ENCODE results near the gene ZNF302. TPM values are rescaled to one million over a fixed set of nuclear protein-coding genes. Genes with fewer than 3 reads are reported as not detected.
A peak's percentile ranks its signal among the peaks of the same experiment; 100 is the strongest.

ZNF302 gene
- total RNA-seq = 10 to 100 TPM; 28.2 to 31.2 TPM

GRCh38 chr19:34677386-34678084 is at the start of gene ZNF302:
ZNF302 (plus strand) TSS chr19:34677678; CDS start chr19:34678805, 1,127 bp downstream.
- POLR2A ChIA-PET = interaction anchor here (0.5 to 2.4 kb wide), 10 partner anchors 10 to 1460 kb away, joined by 3 to 12 read pairs (median 4); partner anchors contain the start of genes UBA2, ZNF181, ZNF30 and ZNF599
- H3K9me3 Mint-ChIP-seq = peaks cover 17% of the 10 kb centered on the region
- ATAC-seq (ENCODE audit: low read depth) (peak; percentile 83), DNase-seq (peak; percentile 95)
- H3K27me3 Mint-ChIP-seq = peaks cover 4% of the 10 kb centered on the region
- H3K4me3 Mint-ChIP-seq = peak within 1 kb of the TSS; percentile 91
- H3K27ac Mint-ChIP-seq = peak within 1 kb of the TSS; percentile 92
- H3K4me1 Mint-ChIP-seq = peaks cover 11% of the 10 kb centered on the region
- H3K36me3 Mint-ChIP-seq = peaks cover 51% of the 10 kb centered on the region

DNA sequence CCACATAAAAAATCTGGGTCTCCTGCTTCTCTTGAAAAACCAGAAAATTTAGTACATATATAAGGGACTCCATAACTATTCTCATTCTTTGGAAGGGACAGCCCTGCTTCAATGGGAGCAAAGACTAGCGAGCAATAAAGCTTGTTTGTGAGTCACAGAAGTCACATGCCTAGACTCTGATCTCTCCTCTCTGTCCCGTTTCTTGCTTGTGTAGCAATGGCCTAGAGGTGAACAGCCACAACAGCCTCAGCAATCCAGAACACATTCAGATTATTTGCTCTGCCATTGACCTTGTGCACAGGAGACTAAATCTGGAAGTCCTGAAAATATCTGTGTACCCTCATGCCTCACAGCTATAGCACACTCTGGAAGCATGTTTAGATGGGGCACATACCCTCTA is 43.7 kb upstream of the ZNF302 start:
- Mint-ChIP-seq H3K27ac (no peak overlapping the region), H3K4me1 (no peaks in the 10 kb centered on the region), H3K4me3 (no peak overlapping the region), H3K9me3 (peaks cover 17% of the 10 kb centered on the region), H3K27me3 (no peaks in the 10 kb centered on the region), H3K36me3 (peaks cover 4% of the 10 kb centered on the region)
- ATAC-seq (ENCODE audit: low read depth) (no peak), DNase-seq (no peak)
- POLR2A ChIA-PET = no interaction called here

DNA sequence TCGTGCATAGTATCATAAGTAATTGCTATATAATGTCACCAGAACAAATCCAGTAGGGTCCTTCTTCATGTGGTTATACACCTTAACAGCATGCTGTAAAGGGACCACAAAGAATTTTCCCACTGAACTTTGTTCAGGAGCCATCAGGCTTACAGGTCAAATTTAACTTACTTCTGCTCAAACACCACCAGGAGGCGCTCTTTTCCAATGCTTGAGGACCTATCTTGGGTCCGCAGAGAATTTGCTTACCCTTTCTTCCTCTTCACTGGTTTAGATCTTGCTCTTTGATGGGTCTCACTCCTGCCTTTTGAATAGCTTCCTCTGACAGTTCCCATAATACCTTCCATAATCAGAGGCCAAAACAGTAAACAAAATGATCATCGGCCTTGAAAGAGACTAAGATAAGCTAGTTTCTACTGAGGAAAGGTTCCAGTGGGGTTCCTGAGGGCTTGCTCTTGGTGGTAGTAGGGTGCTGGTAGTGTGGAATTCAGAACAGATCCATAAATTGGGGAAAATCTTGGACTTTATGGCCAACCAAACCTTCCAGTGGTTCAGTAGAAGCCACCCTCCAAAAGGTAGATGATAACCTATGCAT is 37.9 kb upstream of the ZNF302 start:
- H3K36me3 Mint-ChIP-seq = peaks cover 4% of the 10 kb centered on the region
- POLR2A ChIA-PET = interaction anchor here (0.6 to 0.8 kb wide), 2 partner anchors 22 to 188 kb away, joined by 3 to 5 read pairs; no protein-coding TSS in a partner anchor

DNA sequence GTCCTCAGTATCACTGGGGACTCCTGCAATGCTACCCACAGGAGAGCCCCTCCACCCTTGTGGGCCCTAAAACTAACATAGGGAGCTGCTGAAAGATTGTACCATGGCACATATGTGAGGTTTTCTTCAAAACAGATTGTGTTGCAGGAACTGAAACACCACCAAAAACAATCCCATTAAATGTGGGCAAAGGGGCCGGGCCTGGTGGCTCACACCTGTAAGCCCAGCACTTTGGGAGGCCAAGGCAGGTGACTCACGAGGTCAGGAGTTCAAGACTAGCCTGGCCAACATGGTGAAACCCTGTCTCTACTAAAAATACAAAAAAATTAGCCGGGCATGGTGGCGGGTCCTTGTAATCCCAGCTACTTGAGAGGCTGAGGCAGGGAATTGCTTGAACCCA is 35.2 kb upstream of the ZNF302 start:
- H3K4me3 Mint-ChIP-seq = no peak overlapping the region
- POLR2A ChIA-PET = no interaction called here
- H3K27ac Mint-ChIP-seq = no peak overlapping the region

More for the DNA sequence above, 37.9 kb upstream of the ZNF302 start:
- Mint-ChIP-seq H3K27ac (no peak overlapping the region), H3K4me1 (peaks cover 1% of the 10 kb centered on the region), H3K27me3 (peaks cover 2% of the 10 kb centered on the region), H3K4me3 (no peak overlapping the region), H3K9me3 (peaks cover 7% of the 10 kb centered on the region)
- DNase-seq (no peak), ATAC-seq (ENCODE audit: low read depth) (no peak)

GRCh38 chr19:34644991-34645461 is 32.5 kb upstream of the ZNF302 start:
- no peak overlapping the region for H3K4me3 Mint-ChIP-seq
- H3K27me3 Mint-ChIP-seq = peaks cover 2% of the 10 kb centered on the region
- DNase-seq (no peak), ATAC-seq (ENCODE audit: low read depth) (no peak)
- POLR2A ChIA-PET = no interaction called here
- no peaks in the 10 kb centered on the region for H3K4me1 Mint-ChIP-seq
- H3K27ac Mint-ChIP-seq = no peak overlapping the region
- H3K9me3 Mint-ChIP-seq = no peaks in the 10 kb centered on the region
- H3K36me3 Mint-ChIP-seq = no peaks in the 10 kb centered on the region

More for the DNA sequence above, 35.2 kb upstream of the ZNF302 start:
- peaks cover 2% of the 10 kb centered on the region for H3K27me3 Mint-ChIP-seq
- no peaks in the 10 kb centered on the region for H3K9me3 Mint-ChIP-seq
- no peaks in the 10 kb centered on the region for H3K36me3 Mint-ChIP-seq
- peaks cover 1% of the 10 kb centered on the region for H3K4me1 Mint-ChIP-seq
- ATAC-seq (ENCODE audit: low read depth) (no peak), DNase-seq (no peak)

- Mint-ChIP-seq H3K27ac (no peak overlapping the region), H3K4me1 (no peaks in the 10 kb centered on the region), H3K4me3 (no peak overlapping the region), H3K9me3 (peaks cover under 1% of the 10 kb centered on the region), H3K36me3 (no peaks in the 10 kb centered on the region), H3K27me3 (peaks cover 2% of the 10 kb centered on the region)
- ATAC-seq (ENCODE audit: low read depth) = no peak
- DNase-seq = no peak
- POLR2A ChIA-PET = no interaction called here
Measured at GRCh38 chr19:34645551-34645950, 31.9 kb upstream of the ZNF302 start.

GRCh38 chr19:34649886-34650543 is 27.5 kb upstream of the ZNF302 start:
- H3K9me3 Mint-ChIP-seq = peaks cover 15% of the 10 kb centered on the region
- no peak overlapping the region for H3K27ac Mint-ChIP-seq
- POLR2A ChIA-PET = no interaction called here
- DNase-seq (no peak), ATAC-seq (ENCODE audit: low read depth) (no peak)
- peaks cover 2% of the 10 kb centered on the region for H3K27me3 Mint-ChIP-seq
- H3K4me1 Mint-ChIP-seq = no peaks in the 10 kb centered on the region
- no peak overlapping the region for H3K4me3 Mint-ChIP-seq
- H3K36me3 Mint-ChIP-seq = no peaks in the 10 kb centered on the region

GRCh38 chr19:34651747-34652146 is 25.7 kb upstream of the ZNF302 start:
- H3K4me3 Mint-ChIP-seq = no peak overlapping the region
- POLR2A ChIA-PET = no interaction called here

GRCh38 chr19:34654796-34655195 is 22.7 kb upstream of the ZNF302 start:
- peaks cover 24% of the 10 kb centered on the region for H3K9me3 Mint-ChIP-seq
- H3K36me3 Mint-ChIP-seq = no peaks in the 10 kb centered on the region
- no peak overlapping the region for H3K27ac Mint-ChIP-seq
- DNase-seq (no peak), ATAC-seq (ENCODE audit: low read depth) (no peak)
- no peak overlapping the region for H3K4me3 Mint-ChIP-seq
- POLR2A ChIA-PET = no interaction called here
- H3K27me3 Mint-ChIP-seq = peaks cover 10% of the 10 kb centered on the region
- H3K4me1 Mint-ChIP-seq = no peaks in the 10 kb centered on the region

More at GRCh38 chr19:34651747-34652146, 25.7 kb upstream of the ZNF302 start:
- no peaks in the 10 kb centered on the region for H3K4me1 Mint-ChIP-seq
- DNase-seq (no peak), ATAC-seq (ENCODE audit: low read depth) (no peak)
- H3K27me3 Mint-ChIP-seq = peaks cover 2% of the 10 kb centered on the region
- H3K36me3 Mint-ChIP-seq = no peaks in the 10 kb centered on the region
- H3K9me3 Mint-ChIP-seq = peaks cover 16% of the 10 kb centered on the region
- H3K27ac Mint-ChIP-seq = no peak overlapping the region

DNA sequence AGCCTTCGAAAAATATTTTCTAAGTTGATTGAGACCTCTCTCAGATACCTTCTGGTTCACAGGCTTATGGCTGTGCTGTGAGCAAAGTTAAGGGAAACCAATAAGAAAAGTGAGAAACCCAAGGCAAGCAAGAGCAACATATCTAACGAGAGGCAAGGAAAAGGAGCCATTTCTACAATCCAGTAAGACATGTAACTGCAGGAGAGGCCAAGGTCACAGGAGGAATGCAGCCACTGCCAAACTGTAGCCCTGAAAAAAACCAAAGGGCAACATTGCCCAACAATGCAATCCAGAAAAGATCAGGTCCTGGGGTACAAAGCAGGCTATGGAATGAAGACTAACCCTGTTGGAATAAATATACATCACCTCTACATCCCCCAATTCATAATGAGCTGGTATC is 21.8 kb upstream of the ZNF302 start:
- no peak for ATAC-seq (ENCODE audit: low read depth)
- DNase-seq = no peak
- H3K9me3 Mint-ChIP-seq = peaks cover 22% of the 10 kb centered on the region
- H3K27me3 Mint-ChIP-seq = peaks cover 10% of the 10 kb centered on the region
- H3K4me1 Mint-ChIP-seq = no peaks in the 10 kb centered on the region
- no peak overlapping the region for H3K4me3 Mint-ChIP-seq
- POLR2A ChIA-PET = no interaction called here
- no peak overlapping the region for H3K27ac Mint-ChIP-seq
- no peaks in the 10 kb centered on the region for H3K36me3 Mint-ChIP-seq

GRCh38 chr19:34661357-34661756 is 16.1 kb upstream of the ZNF302 start:
- H3K4me1 Mint-ChIP-seq = peaks cover 11% of the 10 kb centered on the region
- H3K36me3 Mint-ChIP-seq = peaks cover 1% of the 10 kb centered on the region
- ATAC-seq (ENCODE audit: low read depth) (no peak), DNase-seq (no peak)
- POLR2A ChIA-PET = no interaction called here
- peaks cover 12% of the 10 kb centered on the region for H3K9me3 Mint-ChIP-seq
- H3K27me3 Mint-ChIP-seq = peaks cover 9% of the 10 kb centered on the region
- no peak overlapping the region for H3K4me3 Mint-ChIP-seq
- no peak overlapping the region for H3K27ac Mint-ChIP-seq

DNA sequence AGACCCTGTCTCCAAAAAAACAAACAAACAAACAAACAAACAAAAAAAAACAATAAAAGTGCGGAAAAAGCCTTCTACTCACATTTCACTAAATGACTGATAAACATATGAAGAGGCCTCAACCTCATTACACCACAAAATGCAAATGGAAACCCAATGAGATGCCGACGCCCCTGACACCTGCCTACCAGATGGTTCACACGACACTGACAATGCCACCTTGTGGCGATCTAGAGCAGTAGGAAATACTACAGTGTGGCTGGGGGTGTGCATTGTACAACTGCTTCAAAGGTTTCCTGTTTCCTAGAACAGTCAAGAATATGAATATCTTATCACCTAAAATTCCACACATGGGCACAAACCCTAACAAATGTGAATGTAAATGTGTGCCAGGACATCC is 14.6 kb upstream of the ZNF302 start:
- Mint-ChIP-seq H3K4me1 (peaks cover 15% of the 10 kb centered on the region), H3K4me3 (no peak overlapping the region), H3K27me3 (peaks cover 5% of the 10 kb centered on the region), H3K36me3 (peaks cover 1% of the 10 kb centered on the region), H3K9me3 (peaks cover 8% of the 10 kb centered on the region), H3K27ac (no peak overlapping the region)
- POLR2A ChIA-PET = no interaction called here
- DNase-seq (no peak), ATAC-seq (ENCODE audit: low read depth) (peak; percentile 91)

- DNase-seq = no peak
- POLR2A ChIA-PET = no interaction called here
- Mint-ChIP-seq H3K27ac (no peak overlapping the region), H3K9me3 (peaks cover 5% of the 10 kb centered on the region), H3K36me3 (peaks cover 1% of the 10 kb centered on the region), H3K4me1 (peaks cover 15% of the 10 kb centered on the region), H3K27me3 (no peaks in the 10 kb centered on the region), H3K4me3 (no peak overlapping the region)
- no peak for ATAC-seq (ENCODE audit: low read depth)
Measured at GRCh38 chr19:34664168-34664567, 13.3 kb upstream of the ZNF302 start.
